HepG2 (cell line): ENCODE measurements around the gene UNC93A. TPM values are rescaled to one million over a fixed set of nuclear protein-coding genes. Genes with fewer than 3 reads are reported as not detected.

ENCODE experiments used
- CBX1 ChIP-seq: IDR thresholded peaks from one replicate; pipeline ENCODE4 v1.6.1; 2016; ENCODE audit warnings: antibody characterized with exemption, low read depth
- CEBPG ChIP-seq: IDR thresholded peaks from 2 replicates; pipeline ENCODE4 v1.6.1; 2016
- JARID2 ChIP-seq: sonication (generic); formaldehyde crosslinking; IDR thresholded peaks from 2 replicates; pipeline ENCODE4 v1.8.1; 2023; ENCODE audit warnings: missing genetic modification reagents, inconsistent platforms; ENCODE audit not compliant: insufficient replicate concordance
- NFE2L2 ChIP-seq: fragments of 150-350 bp; IDR thresholded peaks from 2 replicates; pipeline ENCODE4 v1.6.1; 2014; ENCODE audit warnings: low read length
- NR2F6 ChIP-seq, 2 experiments: IDR thresholded peaks; 2 replicates each; pipeline ENCODE4 v1.6.1; 2016; ENCODE audit warnings: antibody characterized with exemption in 1 of 2, mild to moderate bottlenecking in 1 of 2
- RFX3 ChIP-seq: IDR thresholded peaks from 2 replicates; pipeline ENCODE4 v1.6.1; 2016; ENCODE audit warnings: missing biosample characterization, missing genetic modification reagents
- RXRA ChIP-seq: sonication (generic); formaldehyde crosslinking; IDR thresholded peaks from 2 replicates; pipeline ENCODE4 v1.5.1; 2020; ENCODE audit warnings: missing genetic modification reagents
- TBL1XR1 ChIP-seq: fragments of 150-350 bp; IDR thresholded peaks from 2 replicates; pipeline ENCODE4 v1.6.1; 2014; ENCODE audit warnings: borderline replicate concordance, low read length; ENCODE audit not compliant: partially characterized antibody
- ZHX2 ChIP-seq, 2 experiments: sonication (generic) in 1 of 2; formaldehyde crosslinking in 1 of 2; IDR thresholded peaks; 2 replicates each; pipeline versions ENCODE4 v1.6.1 to v1.9.0; 2014 to 2022; ENCODE audit warnings: antibody characterized with exemption in 1 of 2, borderline replicate concordance in 1 of 2, inconsistent platforms in 1 of 2, low read depth in 1 of 2, missing genetic modification reagents in 1 of 2
- ZMAT3 ChIP-seq: sonication (generic); formaldehyde crosslinking; conservative IDR thresholded peaks from 2 replicates; pipeline ENCODE4 v1.7.0; 2021; ENCODE audit warnings: missing genetic modification reagents
- ZNF230 ChIP-seq: sonication (generic); formaldehyde crosslinking; IDR thresholded peaks from 2 replicates; pipeline ENCODE4 v1.4.0; 2020; ENCODE audit warnings: mild to moderate bottlenecking, missing genetic modification reagents
- ZNF317 ChIP-seq: sonication (generic); formaldehyde crosslinking; IDR thresholded peaks from 2 replicates; pipeline ENCODE4 v1.5.0; 2020; ENCODE audit warnings: mild to moderate bottlenecking, missing genetic modification reagents
- ZNF329 ChIP-seq: sonication (generic); formaldehyde crosslinking; IDR thresholded peaks from 2 replicates; pipeline ENCODE4 v1.9.0; 2021; ENCODE audit warnings: low read depth, mild to moderate bottlenecking, missing genetic modification reagents
- ZNF350 ChIP-seq: sonication (generic); formaldehyde crosslinking; IDR thresholded peaks from 2 replicates; pipeline ENCODE4 v1.4.0; 2020; ENCODE audit warnings: mild to moderate bottlenecking, low read depth, missing genetic modification reagents, borderline replicate concordance
- ZNF75D ChIP-seq: sonication (generic); formaldehyde crosslinking; IDR thresholded peaks from 2 replicates; pipeline ENCODE4 v1.8.1; 2023; ENCODE audit warnings: missing genetic modification reagents, mild to moderate bottlenecking, borderline replicate concordance
- ZSCAN20 ChIP-seq: sonication (generic); formaldehyde crosslinking; IDR thresholded peaks from 2 replicates; pipeline ENCODE4 v1.4.0; 2020; ENCODE audit warnings: missing genetic modification reagents, mild to moderate bottlenecking, borderline replicate concordance
- polyA plus RNA-seq, 8 experiments: library from polyadenylated mRNA; depleted of rRNA in 3 of 8; stranded (reverse) in 7 of 8; unstranded in 1 of 8; fragments of >200 nt; fragmentation: Illumina TruSeq in 4 of 8; extraction: Trizol in 4 of 8; gene quantifications; 2 replicates each; pipeline versions ENCODE4 v1.2.1 to v1.2.3, GENCODE V29; 2011 to 2016; ENCODE audit warnings: low read depth in 4 of 8, missing spikeins in 1 of 8, mixed read lengths in 1 of 8; ENCODE audit not compliant: insufficient read depth in 1 of 8
- total RNA-seq, 5 experiments: library from RNA; depleted of rRNA; stranded (reverse); fragments of >200 nt; fragmentation: Illumina TruSeq; extraction: Trizol; gene quantifications; 2 replicates each; pipeline ENCODE4 v1.2.3, GENCODE V29; 2016; ENCODE audit warnings: low read depth in 1 of 5
- TF ChIP-seq, protein P1 (sequence below): IDR thresholded peaks from 2 replicates; pipeline ENCODE4 v1.6.1; 2016; ENCODE audit warnings: control low read depth
- TF ChIP-seq, protein P2 (sequence below): sonication (generic); formaldehyde crosslinking; IDR thresholded peaks from 2 replicates; pipeline ENCODE4 v1.5.1; 2020; ENCODE audit warnings: missing genetic modification reagents, mild to moderate bottlenecking, borderline replicate concordance
- TF ChIP-seq, protein P3 (sequence below): IDR thresholded peaks from 2 replicates; pipeline ENCODE4 v1.6.1; 2016; ENCODE audit warnings: missing genetic modification reagents, missing compliant biosample characterization

Gene UNC93A
- total and polyA plus RNA-seq, 2 of the 13 experiments (the other 11 are each of a cell fraction or from before 2014, with no cell fraction given) = 11.0 to 42.7 TPM

GRCh38 chr6:167290786-167291622, at the start of gene UNC93A (continued):
- TF ChIP-seq, protein P1, sequence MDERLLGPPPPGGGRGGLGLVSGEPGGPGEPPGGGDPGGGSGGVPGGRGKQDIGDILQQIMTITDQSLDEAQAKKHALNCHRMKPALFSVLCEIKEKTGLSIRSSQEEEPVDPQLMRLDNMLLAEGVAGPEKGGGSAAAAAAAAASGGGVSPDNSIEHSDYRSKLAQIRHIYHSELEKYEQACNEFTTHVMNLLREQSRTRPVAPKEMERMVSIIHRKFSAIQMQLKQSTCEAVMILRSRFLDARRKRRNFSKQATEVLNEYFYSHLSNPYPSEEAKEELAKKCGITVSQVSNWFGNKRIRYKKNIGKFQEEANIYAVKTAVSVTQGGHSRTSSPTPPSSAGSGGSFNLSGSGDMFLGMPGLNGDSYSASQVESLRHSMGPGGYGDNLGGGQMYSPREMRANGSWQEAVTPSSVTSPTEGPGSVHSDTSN = no peak
- no peak for TF ChIP-seq ZNF350 (CRISPR knock-in tag)
- TF ChIP-seq NR2F6 (IDR thresholded peaks at IDR 0.05) = peak; percentile 71
- TF ChIP-seq NR2F6 (CRISPR knock-in tag; IDR thresholded peaks at IDR 0.05) = peak; percentile 82
- TF ChIP-seq CBX1 = no peak
- TF ChIP-seq ZMAT3 = no peak
- no peak for TF ChIP-seq NFE2L2
- no peak for TF ChIP-seq ZNF317 (CRISPR knock-in tag)
- no peak for TF ChIP-seq ZNF75D (CRISPR knock-in tag)
- no peak for TF ChIP-seq ZNF329 (CRISPR knock-in tag)
- TF ChIP-seq, protein P2, sequence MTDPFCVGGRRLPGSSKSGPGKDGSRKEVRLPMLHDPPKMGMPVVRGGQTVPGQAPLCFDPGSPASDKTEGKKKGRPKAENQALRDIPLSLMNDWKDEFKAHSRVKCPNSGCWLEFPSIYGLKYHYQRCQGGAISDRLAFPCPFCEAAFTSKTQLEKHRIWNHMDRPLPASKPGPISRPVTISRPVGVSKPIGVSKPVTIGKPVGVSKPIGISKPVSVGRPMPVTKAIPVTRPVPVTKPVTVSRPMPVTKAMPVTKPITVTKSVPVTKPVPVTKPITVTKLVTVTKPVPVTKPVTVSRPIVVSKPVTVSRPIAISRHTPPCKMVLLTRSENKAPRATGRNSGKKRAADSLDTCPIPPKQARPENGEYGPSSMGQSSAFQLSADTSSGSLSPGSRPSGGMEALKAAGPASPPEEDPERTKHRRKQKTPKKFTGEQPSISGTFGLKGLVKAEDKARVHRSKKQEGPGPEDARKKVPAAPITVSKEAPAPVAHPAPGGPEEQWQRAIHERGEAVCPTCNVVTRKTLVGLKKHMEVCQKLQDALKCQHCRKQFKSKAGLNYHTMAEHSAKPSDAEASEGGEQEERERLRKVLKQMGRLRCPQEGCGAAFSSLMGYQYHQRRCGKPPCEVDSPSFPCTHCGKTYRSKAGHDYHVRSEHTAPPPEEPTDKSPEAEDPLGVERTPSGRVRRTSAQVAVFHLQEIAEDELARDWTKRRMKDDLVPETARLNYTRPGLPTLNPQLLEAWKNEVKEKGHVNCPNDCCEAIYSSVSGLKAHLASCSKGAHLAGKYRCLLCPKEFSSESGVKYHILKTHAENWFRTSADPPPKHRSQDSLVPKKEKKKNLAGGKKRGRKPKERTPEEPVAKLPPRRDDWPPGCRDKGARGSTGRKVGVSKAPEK = no peak
- TF ChIP-seq, protein P3, sequence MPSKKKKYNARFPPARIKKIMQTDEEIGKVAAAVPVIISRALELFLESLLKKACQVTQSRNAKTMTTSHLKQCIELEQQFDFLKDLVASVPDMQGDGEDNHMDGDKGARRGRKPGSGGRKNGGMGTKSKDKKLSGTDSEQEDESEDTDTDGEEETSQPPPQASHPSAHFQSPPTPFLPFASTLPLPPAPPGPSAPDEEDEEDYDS (CRISPR knock-in tag) = peak; percentile 42; the same call in 1 of the 2 replicates
- no peak for TF ChIP-seq JARID2 (CRISPR knock-in tag)
- TF ChIP-seq ZHX2 (IDR thresholded peaks at IDR 0.05; ENCODE audit: low read depth) = no peak
- no peak for TF ChIP-seq ZHX2 (CRISPR knock-in tag; IDR thresholded peaks at IDR 0.05; ENCODE audit: borderline replicate concordance)
- no peak for TF ChIP-seq CEBPG (CRISPR knock-in tag)
- TF ChIP-seq RFX3 (CRISPR knock-in tag) = no peak
- no peak for TF ChIP-seq ZSCAN20 (CRISPR knock-in tag)
- peak; percentile 58 for TF ChIP-seq TBL1XR1
- no peak for TF ChIP-seq ZNF230 (CRISPR knock-in tag)
- TF ChIP-seq RXRA = no peak
